Prostate gland (tissue), 2 donors: Measurements from ENCODE around the gene KLHL1. TPM values are rescaled to one million over a fixed set of nuclear protein-coding genes. Genes with fewer than 3 reads are reported as not detected.

ENCODE experiments used
- DNase-seq: peaks from one replicate; pipeline ENCODE4 v3.0.0-alpha.2; 2019; ENCODE audit warnings: low spot score
- H3K27ac ChIP-seq, 2 donors: fragments of 200-600 bp; sonication (generic); 2 replicates each; pipeline ENCODE4 v1.5.1; 2017 to 2019
- H3K27me3 ChIP-seq: fragments of 200-600 bp; sonication (generic); replicated peaks from 2 replicates; pipeline ENCODE4 v1.5.1; 2019; ENCODE audit not compliant: insufficient read depth
- H3K36me3 ChIP-seq, 2 donors: fragments of 200-600 bp; sonication (generic); 1 replicate in 1 of 2; 2 replicates in 1 of 2; pipeline versions ENCODE4 v1.5.1 to v1.8.1; 2017 to 2019
- H3K4me1 ChIP-seq: fragments of 200-600 bp; sonication (generic); replicated peaks from 2 replicates; pipeline ENCODE4 v1.5.1; 2019
- H3K4me3 ChIP-seq, 2 donors: fragments of 200-600 bp; sonication (generic); 2 replicates each; pipeline ENCODE4 v1.5.1; 2017 to 2019
- H3K9me3 ChIP-seq: fragments of 200-600 bp; sonication (generic); 2 replicates; pipeline ENCODE4 v1.5.1; 2017
- POLR2A ChIP-seq: fragments of 450-650 bp; IDR thresholded peaks from one replicate; pipeline ENCODE4 v1.6.1; 2016; ENCODE audit warnings: antibody characterized with exemption, mild to moderate bottlenecking
- POLR2AphosphoS5 ChIP-seq: sonication (generic); formaldehyde crosslinking; IDR thresholded peaks from one replicate; pipeline ENCODE4 v1.6.1; 2017; ENCODE audit warnings: antibody characterized with exemption
- WGBS: methylation state at CpG from one replicate; pipeline ENCODE4 v1.1.5; 2018; 5-methylcytosine and 5-hydroxymethylcytosine counted together
- intact Hi-C: fragments of 100-400 bp; cut with DNase I; formaldehyde crosslinking; loops from one replicate; pipeline ENCODE4 v1.14.2; 2022
- total RNA-seq, 2 donors: library from RNA; depleted of rRNA; stranded (reverse); fragments of >200 nt; gene quantifications; one replicate each; pipeline ENCODE4 v1.1.0, GENCODE V29; 2016
- TF ChIP-seq, protein P1 (sequence below), 4 experiments: fragments of 200-600 bp in 2 of 4; fragments of 450-650 bp in 2 of 4; sonication (generic) in 2 of 4; IDR thresholded peaks; 1 replicate in 3 of 4; 2 replicates in 1 of 4; pipeline ENCODE4 v1.5.1; 2016 to 2019; ENCODE audit warnings: antibody characterized with exemption in 4 of 4, mild to moderate bottlenecking in 2 of 4, moderate library complexity in 2 of 4

The KLHL1 gene
- total RNA-seq, 2 donors from 2014 or later, result 0.28 TPM; not detected in 1

DNA sequence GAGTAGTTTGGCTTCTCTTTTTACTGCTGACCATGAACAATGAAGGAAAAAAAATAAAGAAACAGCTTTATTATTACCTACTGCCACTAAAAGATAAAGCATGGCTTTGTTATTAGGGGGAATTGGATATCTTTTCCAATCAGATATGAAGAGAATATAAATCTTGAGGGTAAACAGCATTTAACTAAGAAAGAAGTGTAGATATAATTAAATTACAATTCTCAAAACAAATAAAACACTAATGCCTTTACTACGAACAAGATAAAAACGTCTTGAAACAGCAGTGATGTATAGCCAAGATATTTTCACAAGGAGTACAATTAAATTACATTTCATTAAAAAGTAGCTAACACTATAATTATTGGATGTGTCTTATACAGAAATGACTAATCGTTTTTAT lies 426.5 kb downstream of the KLHL1 start:
- no peak for TF ChIP-seq POLR2AphosphoS5
- no peak for TF ChIP-seq POLR2A
- TF ChIP-seq, protein P1, sequence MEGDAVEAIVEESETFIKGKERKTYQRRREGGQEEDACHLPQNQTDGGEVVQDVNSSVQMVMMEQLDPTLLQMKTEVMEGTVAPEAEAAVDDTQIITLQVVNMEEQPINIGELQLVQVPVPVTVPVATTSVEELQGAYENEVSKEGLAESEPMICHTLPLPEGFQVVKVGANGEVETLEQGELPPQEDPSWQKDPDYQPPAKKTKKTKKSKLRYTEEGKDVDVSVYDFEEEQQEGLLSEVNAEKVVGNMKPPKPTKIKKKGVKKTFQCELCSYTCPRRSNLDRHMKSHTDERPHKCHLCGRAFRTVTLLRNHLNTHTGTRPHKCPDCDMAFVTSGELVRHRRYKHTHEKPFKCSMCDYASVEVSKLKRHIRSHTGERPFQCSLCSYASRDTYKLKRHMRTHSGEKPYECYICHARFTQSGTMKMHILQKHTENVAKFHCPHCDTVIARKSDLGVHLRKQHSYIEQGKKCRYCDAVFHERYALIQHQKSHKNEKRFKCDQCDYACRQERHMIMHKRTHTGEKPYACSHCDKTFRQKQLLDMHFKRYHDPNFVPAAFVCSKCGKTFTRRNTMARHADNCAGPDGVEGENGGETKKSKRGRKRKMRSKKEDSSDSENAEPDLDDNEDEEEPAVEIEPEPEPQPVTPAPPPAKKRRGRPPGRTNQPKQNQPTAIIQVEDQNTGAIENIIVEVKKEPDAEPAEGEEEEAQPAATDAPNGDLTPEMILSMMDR (IDR thresholded peaks at IDR 0.05), result no peak
- no peaks in the 10 kb centered on the region for H3K9me3 ChIP-seq
- WGBS, result 12% methylated on average over 3 of the region's 3 CpGs
- no peaks in the 10 kb centered on the region for H3K36me3 ChIP-seq
- no peak overlapping the region for H3K27ac ChIP-seq
- no peaks in the 10 kb centered on the region for H3K4me1 ChIP-seq
- no peak for DNase-seq
- no peak overlapping the region for H3K4me3 ChIP-seq
- H3K27me3 ChIP-seq, result no peaks in the 10 kb centered on the region
- intact Hi-C loops, result no loop called here

DNA sequence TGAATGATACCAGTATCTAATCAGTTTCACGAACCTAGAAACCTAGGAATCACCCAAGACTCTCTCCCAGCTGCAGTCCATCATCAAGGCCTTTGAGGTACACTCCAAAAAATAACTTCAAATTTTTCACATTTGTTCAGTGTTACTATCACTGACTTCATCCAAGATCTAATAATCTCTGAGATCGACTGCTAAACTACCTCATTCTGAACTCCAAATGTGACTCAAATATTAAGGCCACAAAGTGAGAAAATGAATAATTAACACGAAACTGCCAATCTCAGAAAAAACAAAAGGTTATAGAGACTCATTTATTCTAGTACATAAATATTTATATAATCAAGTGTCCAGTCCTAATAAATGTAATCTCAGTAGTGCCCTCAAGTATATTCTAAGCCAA lies 430.9 kb downstream of the KLHL1 start:
- Histone ChIP-seq H3K4me3 (no peak overlapping the region), H3K36me3 (no peaks in the 10 kb centered on the region), H3K27ac (no peak overlapping the region), H3K27me3 (no peaks in the 10 kb centered on the region), H3K9me3 (no peaks in the 10 kb centered on the region), H3K4me1 (no peaks in the 10 kb centered on the region)
- TF ChIP-seq, protein P1 (IDR thresholded peaks at IDR 0.05), result no peak
- TF ChIP-seq POLR2A, result no peak
- TF ChIP-seq POLR2AphosphoS5, result no peak
- 71% methylated on average over 3 of the region's 3 CpGs for WGBS
- intact Hi-C loops, result no loop called here
- no peak for DNase-seq

DNA sequence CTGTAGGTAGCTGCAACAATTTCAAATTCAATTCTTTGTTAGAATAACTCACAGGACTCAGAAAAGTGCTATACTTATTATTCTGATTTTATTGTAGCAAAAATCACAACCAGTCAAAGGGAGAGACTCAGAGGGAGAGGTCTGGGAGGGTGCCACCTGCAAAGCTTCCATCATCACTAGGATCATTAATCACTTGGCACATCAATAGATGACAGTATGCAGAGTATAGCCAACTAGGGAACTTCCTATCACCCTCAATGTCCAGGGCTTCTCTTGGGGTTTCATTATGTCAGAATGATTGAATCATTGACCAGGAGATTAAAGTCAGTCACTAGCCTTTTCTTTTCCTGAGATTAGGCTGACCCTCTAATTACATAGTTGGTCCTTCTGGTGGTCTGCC lies 432.0 kb downstream of the KLHL1 start:
- intact Hi-C loops, result no loop called here
- H3K27ac ChIP-seq, result no peak overlapping the region
- no peak overlapping the region for H3K4me3 ChIP-seq
- H3K4me1 ChIP-seq, result no peaks in the 10 kb centered on the region
- no peaks in the 10 kb centered on the region for H3K36me3 ChIP-seq
- no peak for DNase-seq
- H3K9me3 ChIP-seq, result no peaks in the 10 kb centered on the region
- no peaks in the 10 kb centered on the region for H3K27me3 ChIP-seq
- TF ChIP-seq, protein P1 (IDR thresholded peaks at IDR 0.05), result no peak
- TF ChIP-seq POLR2AphosphoS5 (no peak), POLR2A (no peak)

DNA sequence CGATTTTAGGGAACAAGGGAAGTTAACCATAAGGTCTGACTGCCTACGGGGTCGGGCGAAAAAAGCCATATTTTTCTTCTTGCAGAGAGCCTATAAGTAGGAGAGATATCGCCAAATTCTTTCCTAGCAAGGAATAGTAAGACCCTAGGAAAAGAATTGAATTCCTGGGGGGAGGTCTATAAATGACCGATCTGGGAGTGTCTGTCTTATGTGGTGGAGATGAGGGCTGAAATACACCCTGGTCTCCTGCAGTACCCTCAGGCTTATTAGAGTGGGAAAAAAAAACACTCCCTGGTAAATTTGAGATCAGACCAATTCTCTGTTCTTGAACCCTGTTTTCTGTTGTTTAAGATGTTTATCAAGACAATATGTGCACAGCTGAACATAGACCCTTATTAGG lies 448.1 kb downstream of the KLHL1 start:
- H3K4me1 ChIP-seq, result no peaks in the 10 kb centered on the region
- DNase-seq, result no peak
- H3K36me3 ChIP-seq, result no peaks in the 10 kb centered on the region
- no peak overlapping the region for H3K27ac ChIP-seq
- 94% methylated on average over 6 of the region's 6 CpGs for WGBS
- no peak overlapping the region for H3K4me3 ChIP-seq
- H3K9me3 ChIP-seq, result no peaks in the 10 kb centered on the region
- TF ChIP-seq POLR2AphosphoS5, result no peak
- no peak for TF ChIP-seq POLR2A
- TF ChIP-seq, protein P1 (IDR thresholded peaks at IDR 0.05), result no peak
- H3K27me3 ChIP-seq, result no peaks in the 10 kb centered on the region
- intact Hi-C loops, result no loop called here

DNA sequence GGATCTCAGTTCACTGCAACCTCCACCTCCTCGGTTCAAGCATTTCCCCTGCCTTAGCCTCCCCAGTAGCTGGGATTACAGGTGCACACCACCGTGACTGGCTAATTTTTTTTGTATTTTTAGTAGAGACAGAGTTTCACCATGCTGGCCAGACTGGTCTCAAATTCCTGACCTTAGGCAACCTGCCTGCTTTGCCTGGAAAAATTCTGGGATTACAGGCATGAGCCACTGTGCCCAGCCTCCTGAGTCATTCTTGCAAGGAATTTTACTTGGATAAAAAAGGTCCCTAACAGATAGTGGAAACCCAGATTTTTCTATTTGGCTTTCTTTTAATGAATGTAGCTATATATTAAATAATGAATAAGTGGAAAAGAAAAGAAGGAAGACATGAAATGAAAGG lies 450.6 kb downstream of the KLHL1 start:
- intact Hi-C loops, result no loop called here
- H3K27me3 ChIP-seq, result no peaks in the 10 kb centered on the region

More for the DNA sequence above, 450.6 kb downstream of the KLHL1 start:
- no peak for DNase-seq
- TF ChIP-seq POLR2A (no peak), POLR2AphosphoS5 (no peak)
- TF ChIP-seq, protein P1 (IDR thresholded peaks at IDR 0.05), result no peak
- Histone ChIP-seq H3K4me1 (no peaks in the 10 kb centered on the region), H3K27ac (no peak overlapping the region), H3K9me3 (no peaks in the 10 kb centered on the region), H3K36me3 (no peaks in the 10 kb centered on the region), H3K4me3 (no peak overlapping the region)
- 88% methylated on average over 2 of the region's 2 CpGs for WGBS
